ENCODE results near the gene TMIGD1. TPM values are rescaled to one million over a fixed set of nuclear protein-coding genes. Genes with fewer than 3 reads are reported as not detected.
A peak's percentile ranks its signal among the peaks of the same experiment; 100 is the strongest.

The TMIGD1 gene
- total RNA-seq, 1 experiment from 2014 or later, result not detected

GRCh38 chr17:30290696-30291542 lies 42.9 kb downstream of the TMIGD1 start:
- peak; percentile 28 for DNase-seq (ENCODE audit: low read depth)

- DNase-seq (ENCODE audit: low read depth), result no peak
These were observed 43.8 kb downstream of the TMIGD1 start for GRCh38 chr17:30290077-30290476.

- no peak for DNase-seq (ENCODE audit: low read depth)
These were observed 54.7 kb downstream of the TMIGD1 start for GRCh38 chr17:30279156-30279555.

- peak; percentile 17 for DNase-seq (ENCODE audit: low read depth)
These were observed 55.8 kb downstream of the TMIGD1 start for GRCh38 chr17:30278032-30278431.

GRCh38 chr17:30275911-30276310 lies 57.9 kb downstream of the TMIGD1 start:
- DNase-seq (ENCODE audit: low read depth), result no peak

- no peak for DNase-seq (ENCODE audit: low read depth)
These were observed 59.0 kb downstream of the TMIGD1 start for GRCh38 chr17:30274887-30275286.

GRCh38 chr17:30273373-30273772 lies 60.5 kb downstream of the TMIGD1 start:
- peak; percentile 17 for DNase-seq (ENCODE audit: low read depth)

- peak; percentile 50 for DNase-seq (ENCODE audit: low read depth)
These were observed 62.8 kb downstream of the TMIGD1 start for GRCh38 chr17:30271102-30271501.

GRCh38 chr17:30267625-30268024 lies 66.2 kb downstream of the TMIGD1 start:
- DNase-seq (ENCODE audit: low read depth), result no peak

Other genes with a start within 250 kb of the TMIGD1 start
- gene NSRP1, start 217.2 kb downstream of the TMIGD1 start, total RNA-seq (2014; rRNA removed), result 10.9 and 16.1 TPM in 2 replicates
- not detected in 2 replicates for gene SLC6A4, start 98.4 kb downstream of the TMIGD1 start, total RNA-seq (2014; rRNA removed)
- 15.1 and 15.8 TPM in 2 replicates for gene BLMH, start 42.1 kb downstream of the TMIGD1 start, total RNA-seq (2014; rRNA removed)
- 26.5 and 31.1 TPM in 2 replicates for gene CPD, start 44.9 kb upstream of the TMIGD1 start, total RNA-seq (2014; rRNA removed)
- 19.2 and 30.5 TPM in 2 replicates for gene GOSR1, start 143.4 kb upstream of the TMIGD1 start, total RNA-seq (2014; rRNA removed)